A673 (cell line): ENCODE results near the gene CDH4.

ENCODE experiments used
- EZH2 ChIP-seq: fragments of 200-600 bp; sonication (generic); IDR thresholded peaks from 2 replicates; pipeline ENCODE4 v1.6.1; 2017; ENCODE audit warnings: borderline replicate concordance, low read depth, mild to moderate bottlenecking, mixed read lengths, antibody characterized with exemption, low read length; ENCODE audit not compliant: poor library complexity, severe bottlenecking
- TF ChIP-seq, protein P1 (sequence below): fragments of 300-800, 200-600 bp; sonication (generic); conservative IDR thresholded peaks from 2 replicates; pipeline ENCODE4 v1.5.1; 2017; ENCODE audit warnings: low read depth, mild to moderate bottlenecking, antibody characterized with exemption, low read length, moderate library complexity, mixed read lengths

- TF ChIP-seq, protein P1, sequence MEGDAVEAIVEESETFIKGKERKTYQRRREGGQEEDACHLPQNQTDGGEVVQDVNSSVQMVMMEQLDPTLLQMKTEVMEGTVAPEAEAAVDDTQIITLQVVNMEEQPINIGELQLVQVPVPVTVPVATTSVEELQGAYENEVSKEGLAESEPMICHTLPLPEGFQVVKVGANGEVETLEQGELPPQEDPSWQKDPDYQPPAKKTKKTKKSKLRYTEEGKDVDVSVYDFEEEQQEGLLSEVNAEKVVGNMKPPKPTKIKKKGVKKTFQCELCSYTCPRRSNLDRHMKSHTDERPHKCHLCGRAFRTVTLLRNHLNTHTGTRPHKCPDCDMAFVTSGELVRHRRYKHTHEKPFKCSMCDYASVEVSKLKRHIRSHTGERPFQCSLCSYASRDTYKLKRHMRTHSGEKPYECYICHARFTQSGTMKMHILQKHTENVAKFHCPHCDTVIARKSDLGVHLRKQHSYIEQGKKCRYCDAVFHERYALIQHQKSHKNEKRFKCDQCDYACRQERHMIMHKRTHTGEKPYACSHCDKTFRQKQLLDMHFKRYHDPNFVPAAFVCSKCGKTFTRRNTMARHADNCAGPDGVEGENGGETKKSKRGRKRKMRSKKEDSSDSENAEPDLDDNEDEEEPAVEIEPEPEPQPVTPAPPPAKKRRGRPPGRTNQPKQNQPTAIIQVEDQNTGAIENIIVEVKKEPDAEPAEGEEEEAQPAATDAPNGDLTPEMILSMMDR = no peak
- TF ChIP-seq EZH2 = no peak
Measured at GRCh38 chr20:61512475-61512874, 260.4 kb downstream of the CDH4 start.
